Heart left ventricle (tissue), 16 donors: ENCODE results near the gene PHACTR3. TPM values are rescaled to one million over a fixed set of nuclear protein-coding genes. Genes with fewer than 3 reads are reported as not detected.
A peak's percentile ranks its signal among the peaks of the same experiment; 100 is the strongest.

Experiments used
- ATAC-seq, 4 donors: fragments of 200-7000 bp; cut with Tn5 transposase; one replicate each; pipeline ENCODE4 v1.9.1; 2020 to 2022; ENCODE audit warnings: moderate library complexity in 4 of 4, mild to moderate bottlenecking in 3 of 4, moderate number of reproducible peaks in 1 of 4
- DNase-seq, 5 donors: peaks; one replicate each; pipeline ENCODE4 v3.0.0-alpha.2; 2020
- H3K27ac ChIP-seq, 12 donors: fragments of 200-600 bp; sonication (generic) in 4 of 12; one replicate each; pipeline versions ENCODE4 v1.5.0 to v1.8.0; 2016 to 2022; ENCODE audit warnings: mild to moderate bottlenecking in 2 of 12
- H3K27me3 ChIP-seq, 9 donors: fragments of 200-600 bp; sonication (generic) in 2 of 9; one replicate each; pipeline versions ENCODE4 v1.5.1 to v1.8.0; 2016 to 2022; ENCODE audit warnings: mild to moderate bottlenecking in 3 of 9
- H3K36me3 ChIP-seq, 9 donors: fragments of 200-600 bp; sonication (generic) in 2 of 9; one replicate each; pipeline versions ENCODE4 v1.5.0 to v1.8.0; 2018 to 2022; ENCODE audit warnings: mild to moderate bottlenecking in 2 of 9
- H3K4me1 ChIP-seq, 12 donors: fragments of 200-600 bp; sonication (generic) in 4 of 12; one replicate each; pipeline versions ENCODE4 v1.5.0 to v1.8.0; 2016 to 2022; ENCODE audit warnings: mild to moderate bottlenecking in 3 of 12
- H3K4me3 ChIP-seq, 12 donors: fragments of 200-600 bp; sonication (generic) in 4 of 12; one replicate each; pipeline versions ENCODE4 v1.5.0 to v1.8.0; 2017 to 2022; ENCODE audit warnings: mild to moderate bottlenecking in 9 of 12, moderate library complexity in 4 of 12
- H3K9me3 ChIP-seq, 12 donors: fragments of 200-600 bp; sonication (generic) in 4 of 12; one replicate each; pipeline versions ENCODE4 v1.5.0 to v1.8.0; 2016 to 2022; ENCODE audit warnings: mild to moderate bottlenecking in 1 of 12
- POLR2A ChIP-seq, 2 donors: fragments of 450-650 bp; IDR thresholded peaks; one replicate each; pipeline ENCODE4 v1.6.1; 2017; ENCODE audit warnings: antibody characterized with exemption in 2 of 2, mild to moderate bottlenecking in 2 of 2, moderate library complexity in 2 of 2
- WGBS, 4 donors: extraction: QIAGEN DNeasy Blood & Tissue Kit in 2 of 4; methylation state at CpG; one replicate each; pipeline versions ENCODE4 v1.1.5 to v1.1.7; 2013 to 2018; 5-methylcytosine and 5-hydroxymethylcytosine counted together
- intact Hi-C, 10 donors: fragments of 100-400 bp; cut with DNase I; formaldehyde crosslinking; loops; one replicate each; pipeline versions ENCODE4 v1.11.1 to v1.14.2; 2022
- polyA plus RNA-seq, 2 donors: library from polyadenylated mRNA; stranded (reverse); fragments of 200-250 nt; gene quantifications; one replicate each; pipeline ENCODE4 v1.2.3, GENCODE V29; 2013
- total RNA-seq, 9 donors: library from RNA; depleted of rRNA in 2 of 9; stranded (reverse); fragments of >200 nt in 2 of 9; fragmentation: NEBNext Ultra II Directional in 3 of 9; extraction: Animal tissue kit (Norgen Biotek cat#: 25700) in 3 of 9; gene quantifications; one replicate each; pipeline versions ENCODE4 v1.1.0 to v1.2.4, GENCODE V29; 2016 to 2023
- TF ChIP-seq, protein P1 (sequence below), 12 donors: fragments of 200-600 bp; sonication (generic) in 4 of 12; IDR thresholded peaks; one replicate each; pipeline versions ENCODE4 v1.5.0 to v1.8.0; 2018 to 2022; ENCODE audit warnings: antibody characterized with exemption in 12 of 12, mild to moderate bottlenecking in 5 of 12
- donor health status: ischemic (EF 13 %, LVEDD 7.1; RV severe dilation, severe dysfunction).
- donor health status: healthy with polysubstance abuse.
- donor health status: DM: no; HTN: yes; CAD: no.
- donor health status: DM: no; HTN: no; CAD: no.
- donor health status: ischemic (EF 25% LVEDD 6.9; RV normal size, moderate dysfunction).
- donor health status: ischemic (EF 25% LVEDD 5.7; RV mildly dilated, moderate dysfunction).
- donor health status: healthy.
- donor health status: DM: yes; HTN: yes; CAD: no.
- donor health status: ischemic (EF 35%, LVEDD 5.7; RV mildly dilated, moderate dysfunction).
- donor health status: nonischemic (EF 11% LVEDD 7.7; RV severe dilation, severe dysfunction).
- donor health status: DM: yes; HTN: yes; CAD: no.
- donor health status: PGD.
- donor health status: ischemic (EF 29% LVEDD 5.4; RV normal size, mild dysfunction).
- donor health status: nonischemic (EF 23%, LVEDD 6.1; RV moderate dilation, normal function).

Gene PHACTR3
- total and polyA plus RNA-seq, 11 donors: 0.19 to 14.6 (median 3.5) TPM

DNA sequence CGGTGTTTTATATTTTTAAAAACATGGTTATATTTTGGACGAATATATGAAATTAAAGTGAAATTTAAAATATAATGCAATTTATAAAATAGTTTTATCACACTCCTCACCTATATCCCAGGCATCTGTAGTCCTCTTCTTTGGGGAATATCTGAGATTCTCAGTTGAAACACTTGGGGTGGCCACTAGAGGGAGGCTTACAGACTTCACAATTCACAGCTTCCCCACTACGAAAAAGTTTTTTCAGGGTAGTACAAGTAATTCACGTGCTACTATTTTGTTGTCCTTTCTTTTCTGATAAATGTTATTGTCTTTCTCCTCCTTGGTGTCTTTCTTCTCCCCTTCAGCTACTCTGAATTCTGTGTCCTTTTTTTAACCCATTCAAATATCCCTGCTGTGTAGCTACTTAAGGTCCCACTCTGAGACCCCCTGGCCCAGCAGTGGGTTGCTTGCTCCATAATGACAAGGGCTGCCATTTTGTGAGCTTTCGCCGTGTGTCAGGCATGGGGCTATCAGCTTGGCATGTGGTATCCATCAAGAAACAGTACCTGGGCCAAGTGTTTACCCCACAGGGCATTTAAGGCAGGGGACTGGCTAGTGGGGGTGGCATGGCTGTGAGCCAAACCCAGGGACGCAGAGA is 43.6 kb upstream of the PHACTR3 start:
- Histone ChIP-seq H3K4me1 (no peaks in the 10 kb centered on the region), H3K27me3 (peaks cover 0 to 25% (median 0%) of the 10 kb centered on the region in 9 donors), H3K9me3 (no peaks in the 10 kb centered on the region), H3K4me3 (no peak overlapping the region), H3K36me3 (no peaks in the 10 kb centered on the region), H3K27ac (no peak overlapping the region)
- WGBS, 4 donors: 30 to 34% (median 32%) methylated on average over 6 to 7 of the region's 7 CpGs
- TF ChIP-seq, protein P1, sequence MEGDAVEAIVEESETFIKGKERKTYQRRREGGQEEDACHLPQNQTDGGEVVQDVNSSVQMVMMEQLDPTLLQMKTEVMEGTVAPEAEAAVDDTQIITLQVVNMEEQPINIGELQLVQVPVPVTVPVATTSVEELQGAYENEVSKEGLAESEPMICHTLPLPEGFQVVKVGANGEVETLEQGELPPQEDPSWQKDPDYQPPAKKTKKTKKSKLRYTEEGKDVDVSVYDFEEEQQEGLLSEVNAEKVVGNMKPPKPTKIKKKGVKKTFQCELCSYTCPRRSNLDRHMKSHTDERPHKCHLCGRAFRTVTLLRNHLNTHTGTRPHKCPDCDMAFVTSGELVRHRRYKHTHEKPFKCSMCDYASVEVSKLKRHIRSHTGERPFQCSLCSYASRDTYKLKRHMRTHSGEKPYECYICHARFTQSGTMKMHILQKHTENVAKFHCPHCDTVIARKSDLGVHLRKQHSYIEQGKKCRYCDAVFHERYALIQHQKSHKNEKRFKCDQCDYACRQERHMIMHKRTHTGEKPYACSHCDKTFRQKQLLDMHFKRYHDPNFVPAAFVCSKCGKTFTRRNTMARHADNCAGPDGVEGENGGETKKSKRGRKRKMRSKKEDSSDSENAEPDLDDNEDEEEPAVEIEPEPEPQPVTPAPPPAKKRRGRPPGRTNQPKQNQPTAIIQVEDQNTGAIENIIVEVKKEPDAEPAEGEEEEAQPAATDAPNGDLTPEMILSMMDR (IDR thresholded peaks at IDR 0.05): peak; percentile 34 to 67 (median 52)
- TF ChIP-seq POLR2A (IDR thresholded peaks at IDR 0.05): no peak
- DNase-seq (no peak), ATAC-seq (no peak)
- intact Hi-C loops: no loop called here

DNA sequence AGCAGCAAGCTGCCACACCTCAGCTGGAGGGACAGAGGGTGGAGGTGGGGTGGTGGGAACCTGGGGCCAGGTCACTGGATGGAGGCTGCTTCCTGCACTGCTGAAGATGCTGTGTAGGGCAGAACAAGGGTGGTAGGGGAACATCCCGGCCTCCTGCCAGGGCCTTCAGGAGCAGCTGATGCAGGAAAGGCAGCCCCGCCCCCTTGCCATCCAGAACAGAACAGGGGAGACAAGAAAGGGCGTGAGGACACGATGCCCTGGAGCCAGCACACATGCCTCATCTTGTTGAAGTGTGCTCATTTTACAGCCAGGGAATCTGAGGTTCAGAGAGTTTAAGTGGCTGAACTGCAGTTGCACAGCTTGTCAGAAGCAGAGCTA is 43.1 kb upstream of the PHACTR3 start:
- Histone ChIP-seq H3K9me3 (no peaks in the 10 kb centered on the region), H3K4me3 (no peak overlapping the region), H3K27ac (no peak overlapping the region), H3K36me3 (no peaks in the 10 kb centered on the region), H3K4me1 (no peaks in the 10 kb centered on the region), H3K27me3 (peaks cover 0 to 25% (median 0%) of the 10 kb centered on the region in 9 donors)
- DNase-seq (no peak), ATAC-seq (no peak)
- 51 to 76% (median 71%) methylated on average over 3 to 4 of the region's 4 CpGs for WGBS, 4 donors
- intact Hi-C loops: no loop called here
- TF ChIP-seq, protein P1 (IDR thresholded peaks at IDR 0.05): no peak
- no peak for TF ChIP-seq POLR2A (IDR thresholded peaks at IDR 0.05)

DNA sequence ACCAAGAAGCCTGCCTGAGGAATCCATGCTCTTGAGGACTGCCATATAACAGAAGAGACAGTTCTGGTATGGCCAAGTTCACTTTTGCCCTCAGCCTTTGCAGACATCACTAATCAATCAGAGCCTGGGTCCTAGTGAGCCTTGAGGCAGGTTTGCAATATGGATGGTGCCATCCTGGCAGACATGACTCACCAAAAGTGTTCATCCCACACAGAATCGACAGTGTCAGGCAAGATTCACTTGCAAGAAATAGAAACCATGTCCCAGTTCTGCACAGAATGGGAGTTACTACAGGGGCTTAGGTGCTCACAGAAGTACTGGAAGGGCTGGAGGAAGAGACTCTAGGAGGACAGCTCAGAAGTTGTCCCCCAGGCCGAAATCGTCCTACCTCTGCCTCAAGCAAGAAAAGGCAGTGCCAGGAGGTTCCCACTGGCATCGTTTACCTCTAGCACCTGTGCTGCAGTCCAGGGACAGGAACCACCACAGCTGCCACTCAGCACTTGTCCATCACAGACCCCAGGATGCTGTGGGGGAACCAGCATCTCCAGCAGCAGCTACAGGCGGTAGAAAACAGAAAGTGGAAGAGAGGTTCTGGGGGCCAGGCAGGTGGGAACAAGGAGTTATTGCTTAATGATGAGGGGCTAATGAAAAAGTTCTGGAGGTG is 42.6 kb upstream of the PHACTR3 start:
- intact Hi-C loops: no loop called here
- 78 to 80% (median 79%) methylated on average over 5 of the region's 5 CpGs for WGBS, 4 donors
- Histone ChIP-seq H3K27ac (no peak overlapping the region), H3K9me3 (no peaks in the 10 kb centered on the region), H3K4me3 (no peak overlapping the region), H3K4me1 (no peaks in the 10 kb centered on the region), H3K27me3 (peaks cover 0 to 25% (median 0%) of the 10 kb centered on the region in 9 donors), H3K36me3 (no peaks in the 10 kb centered on the region)
- no peak for DNase-seq
- TF ChIP-seq, protein P1 (IDR thresholded peaks at IDR 0.05): no peak
- no peak for TF ChIP-seq POLR2A (IDR thresholded peaks at IDR 0.05)
- ATAC-seq: no peak

DNA sequence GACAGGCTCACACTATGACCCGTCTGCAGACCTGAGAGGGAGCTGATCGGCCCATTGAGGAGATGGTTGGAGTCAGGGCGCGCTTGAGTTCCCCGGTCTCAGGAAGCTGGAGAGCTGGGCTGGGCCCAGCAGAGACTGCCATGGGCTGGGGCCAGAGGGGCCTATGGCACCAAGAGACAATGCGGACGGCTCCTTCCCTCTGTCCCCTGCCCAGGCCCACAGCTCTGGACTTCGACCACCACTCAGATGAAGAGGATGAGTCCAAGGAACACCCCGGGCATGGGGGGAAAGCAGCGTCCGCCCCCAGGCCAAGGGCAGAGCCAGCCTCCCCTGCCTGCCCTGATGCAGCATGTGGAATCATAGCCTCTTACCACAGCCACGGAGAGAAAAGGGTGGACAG is 40.2 kb upstream of the PHACTR3 start:
- 80 to 85% (median 83%) methylated on average over 12 of the region's 12 CpGs for whole genome bisulfite sequencing, 4 donors
- no peak overlapping the region for H3K4me3 ChIP-seq
- H3K4me1 ChIP-seq: no peaks in the 10 kb centered on the region
- intact Hi-C loops: no loop called here
- no peaks in the 10 kb centered on the region for H3K9me3 ChIP-seq
- DNase-seq (no peak), ATAC-seq (no peak)
- H3K36me3 ChIP-seq: no peaks in the 10 kb centered on the region
- TF ChIP-seq, protein P1 (IDR thresholded peaks at IDR 0.05): no peak
- TF ChIP-seq POLR2A (IDR thresholded peaks at IDR 0.05): no peak
- no peak overlapping the region for H3K27ac ChIP-seq
- peaks cover 0 to 32% (median 3%) of the 10 kb centered on the region in 9 donors for H3K27me3 ChIP-seq
